Neural cell (in vitro differentiated cells): Measurements from ENCODE around the gene GPHN. TPM values are rescaled to one million over a fixed set of nuclear protein-coding genes. Genes with fewer than 3 reads are reported as not detected.

Source experiments
- H2AFZ ChIP-seq: fragments of 200-600, 300-800 bp; sonication (generic), shearing (Covaris generic); 2 replicates; pipeline ENCODE4 v1.6.0; 2014; ENCODE audit warnings: low read depth, mild to moderate bottlenecking, antibody characterized with exemption, low read length, moderate library complexity
- H3F3A ChIP-seq: fragments of 200-600 bp; shearing (Covaris generic); 2 replicates; pipeline ENCODE4 v1.6.1; 2016; ENCODE audit warnings: mild to moderate bottlenecking, moderate library complexity, mixed read lengths, antibody characterized with exemption, low read length; ENCODE audit not compliant: insufficient read depth, poor library complexity, severe bottlenecking
- H3K27ac ChIP-seq: fragments of 200-600, 300-800 bp; sonication (generic), shearing (Covaris generic); 2 replicates; pipeline ENCODE4 v1.5.1; 2014; ENCODE audit warnings: mild to moderate bottlenecking, low read length, moderate library complexity
- H3K27me3 ChIP-seq: fragments of 300-800, 200-600 bp; sonication (generic), shearing (Covaris generic); 2 replicates; pipeline ENCODE4 v1.6.0; 2014; ENCODE audit warnings: mild to moderate bottlenecking, low read depth, low read length, moderate library complexity; ENCODE audit not compliant: insufficient read depth
- H3K36me3 ChIP-seq: fragments of 300-800, 200-600 bp; sonication (generic), shearing (Covaris generic); 2 replicates; pipeline ENCODE4 v1.5.1; 2014; ENCODE audit warnings: mild to moderate bottlenecking, antibody characterized with exemption, low read length, moderate library complexity; ENCODE audit not compliant: insufficient read depth
- H3K4me2 ChIP-seq: fragments of 300-800, 200-600 bp; sonication (generic), shearing (Covaris generic); 2 replicates; pipeline ENCODE4 v1.6.0; 2014; ENCODE audit warnings: mild to moderate bottlenecking, low read length
- H3K4me3 ChIP-seq: fragments of 300-800, 200-600 bp; sonication (generic), shearing (Covaris generic); 2 replicates; pipeline ENCODE4 v1.5.1; 2014; ENCODE audit warnings: mild to moderate bottlenecking, low read length, moderate library complexity
- H3K79me2 ChIP-seq: fragments of 200-600 bp; shearing (Covaris generic); replicated peaks from 2 replicates; pipeline ENCODE4 v1.6.0; 2014; ENCODE audit warnings: mild to moderate bottlenecking, low read length, moderate library complexity; ENCODE audit not compliant: insufficient read depth
- H3K9ac ChIP-seq: fragments of 300-800, 200-600 bp; sonication (generic), shearing (Covaris generic); 2 replicates; pipeline ENCODE4 v1.6.1; 2016; ENCODE audit warnings: mild to moderate bottlenecking, low read length, mixed read lengths
- H3K9me2 ChIP-seq: fragments of 200-600 bp; shearing (Covaris generic); 2 replicates; pipeline ENCODE4 v1.6.1; 2016; ENCODE audit warnings: mild to moderate bottlenecking, low read length, mixed read lengths; ENCODE audit not compliant: insufficient read depth
- H3K9me3 ChIP-seq: fragments of 200-600, 300-800 bp; sonication (generic), shearing (Covaris generic); 2 replicates; pipeline ENCODE4 v1.6.1; 2016; ENCODE audit warnings: mild to moderate bottlenecking, mixed run types, low read length, moderate library complexity, mixed read lengths
- H4K20me1 ChIP-seq: fragments of 200-600 bp; shearing (Covaris generic); 2 replicates; pipeline ENCODE4 v1.6.1; 2016; ENCODE audit warnings: mild to moderate bottlenecking, mixed run types; ENCODE audit not compliant: insufficient read depth
- CTCF ChIP-seq: fragments of 450-650 bp; IDR thresholded peaks from 2 replicates; pipeline ENCODE4 v1.5.1; 2014; ENCODE audit warnings: antibody characterized with exemption, mild to moderate bottlenecking, moderate library complexity; ENCODE audit not compliant: poor library complexity, severe bottlenecking
- EP300 ChIP-seq: fragments of 450-650 bp; conservative IDR thresholded peaks from 2 replicates; pipeline ENCODE4 v1.6.1; 2014; ENCODE audit warnings: antibody characterized with exemption, mild to moderate bottlenecking, moderate library complexity; ENCODE audit not compliant: poor library complexity, severe bottlenecking
- EZH2 ChIP-seq: fragments of 200-600, 300-800 bp; shearing (Covaris generic), sonication (generic); IDR thresholded peaks from 2 replicates; pipeline ENCODE4 v1.6.1; 2014; ENCODE audit warnings: antibody characterized with exemption, low read length, borderline replicate concordance, mild to moderate bottlenecking; ENCODE audit not compliant: insufficient read depth, poor library complexity, severe bottlenecking
- MXI1 ChIP-seq: fragments of 450-650 bp; conservative IDR thresholded peaks from 2 replicates; pipeline ENCODE4 v1.6.1; 2014; ENCODE audit warnings: antibody characterized with exemption, mild to moderate bottlenecking; ENCODE audit not compliant: poor library complexity, severe bottlenecking
- POLR2AphosphoS5 ChIP-seq: IDR thresholded peaks from 2 replicates; pipeline ENCODE4 v1.6.1; 2012
- RAD21 ChIP-seq: fragments of 450-650 bp; conservative IDR thresholded peaks from 2 replicates; pipeline ENCODE4 v1.6.1; 2014; ENCODE audit warnings: antibody characterized with exemption, mild to moderate bottlenecking, moderate library complexity
- SMC3 ChIP-seq: fragments of 450-650 bp; conservative IDR thresholded peaks from 2 replicates; pipeline ENCODE4 v1.6.1; 2014; ENCODE audit warnings: antibody characterized with exemption, mild to moderate bottlenecking, moderate library complexity; ENCODE audit not compliant: poor library complexity
- TAF1 ChIP-seq: IDR thresholded peaks from 2 replicates; pipeline ENCODE4 v1.6.1; 2012; ENCODE audit warnings: low read depth
- polyA plus RNA-seq: library from polyadenylated mRNA; depleted of rRNA; stranded (reverse); fragments of >200 nt; gene quantifications from 2 replicates; pipeline ENCODE4 v1.2.3, GENCODE V29; 2014
- TF ChIP-seq, protein P1 (sequence below): IDR thresholded peaks from 2 replicates; pipeline ENCODE4 v1.6.1; 2012; ENCODE audit warnings: borderline replicate concordance

The GPHN gene
- polyA plus RNA-seq, 1 donor from 2014 or later, result 135 TPM

DNA sequence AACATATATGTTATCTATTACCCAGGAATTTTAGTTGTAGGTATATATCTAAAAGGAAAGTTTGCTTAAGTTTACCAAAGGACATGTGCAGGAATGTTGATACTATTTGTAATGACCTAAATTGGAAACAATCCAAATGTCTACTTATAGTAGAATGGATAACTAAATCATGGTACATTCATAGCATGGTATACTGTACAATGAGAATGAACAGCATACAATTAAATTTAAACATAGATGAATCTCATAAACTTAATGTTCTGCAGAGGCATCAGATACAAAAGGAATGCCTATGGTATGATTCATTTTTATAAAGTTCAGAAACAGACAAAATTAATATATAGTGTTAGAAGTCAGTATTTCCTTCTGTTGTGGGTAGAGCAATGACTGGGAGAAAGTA is 135.4 kb downstream of the GPHN start:
- no peaks in the 10 kb centered on the region for H4K20me1 ChIP-seq

DNA sequence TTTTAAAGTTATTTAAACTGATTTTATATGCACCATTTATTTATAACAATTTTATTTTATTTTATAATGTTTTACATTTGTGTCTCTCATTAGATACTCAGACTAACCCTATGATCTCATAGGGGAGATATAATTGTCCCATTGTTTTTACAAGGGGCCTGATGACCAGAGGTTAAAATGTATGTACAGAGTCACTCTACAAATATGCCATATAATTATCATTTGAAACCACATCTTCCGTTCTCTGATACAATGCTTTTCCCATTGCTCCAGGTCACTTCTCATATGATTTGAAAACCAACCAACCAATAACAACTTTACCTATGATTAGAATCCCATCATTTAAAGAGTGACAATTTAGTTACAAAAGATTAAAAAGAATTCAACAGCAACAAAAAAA is 137.8 kb downstream of the GPHN start:
- no peak overlapping the region for H3K4me2 ChIP-seq
- H3K27ac ChIP-seq, result no peak overlapping the region
- no peaks in the 10 kb centered on the region for H4K20me1 ChIP-seq
- H3K4me3 ChIP-seq, result no peak overlapping the region
- TF ChIP-seq, protein P1, sequence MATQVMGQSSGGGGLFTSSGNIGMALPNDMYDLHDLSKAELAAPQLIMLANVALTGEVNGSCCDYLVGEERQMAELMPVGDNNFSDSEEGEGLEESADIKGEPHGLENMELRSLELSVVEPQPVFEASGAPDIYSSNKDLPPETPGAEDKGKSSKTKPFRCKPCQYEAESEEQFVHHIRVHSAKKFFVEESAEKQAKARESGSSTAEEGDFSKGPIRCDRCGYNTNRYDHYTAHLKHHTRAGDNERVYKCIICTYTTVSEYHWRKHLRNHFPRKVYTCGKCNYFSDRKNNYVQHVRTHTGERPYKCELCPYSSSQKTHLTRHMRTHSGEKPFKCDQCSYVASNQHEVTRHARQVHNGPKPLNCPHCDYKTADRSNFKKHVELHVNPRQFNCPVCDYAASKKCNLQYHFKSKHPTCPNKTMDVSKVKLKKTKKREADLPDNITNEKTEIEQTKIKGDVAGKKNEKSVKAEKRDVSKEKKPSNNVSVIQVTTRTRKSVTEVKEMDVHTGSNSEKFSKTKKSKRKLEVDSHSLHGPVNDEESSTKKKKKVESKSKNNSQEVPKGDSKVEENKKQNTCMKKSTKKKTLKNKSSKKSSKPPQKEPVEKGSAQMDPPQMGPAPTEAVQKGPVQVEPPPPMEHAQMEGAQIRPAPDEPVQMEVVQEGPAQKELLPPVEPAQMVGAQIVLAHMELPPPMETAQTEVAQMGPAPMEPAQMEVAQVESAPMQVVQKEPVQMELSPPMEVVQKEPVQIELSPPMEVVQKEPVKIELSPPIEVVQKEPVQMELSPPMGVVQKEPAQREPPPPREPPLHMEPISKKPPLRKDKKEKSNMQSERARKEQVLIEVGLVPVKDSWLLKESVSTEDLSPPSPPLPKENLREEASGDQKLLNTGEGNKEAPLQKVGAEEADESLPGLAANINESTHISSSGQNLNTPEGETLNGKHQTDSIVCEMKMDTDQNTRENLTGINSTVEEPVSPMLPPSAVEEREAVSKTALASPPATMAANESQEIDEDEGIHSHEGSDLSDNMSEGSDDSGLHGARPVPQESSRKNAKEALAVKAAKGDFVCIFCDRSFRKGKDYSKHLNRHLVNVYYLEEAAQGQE, result no peak
- TF ChIP-seq SMC3 (no peak), EP300 (no peak), POLR2AphosphoS5 (no peak), RAD21 (no peak), MXI1 (no peak), TAF1 (no peak), CTCF (no peak), EZH2 (no peak)
- no peaks in the 10 kb centered on the region for H3K9me2 ChIP-seq
- no peaks in the 10 kb centered on the region for H3F3A ChIP-seq
- no peaks in the 10 kb centered on the region for H3K9me3 ChIP-seq
- no peak overlapping the region for H3K9ac ChIP-seq
- H3K79me2 ChIP-seq, result no peaks in the 10 kb centered on the region
- H2AFZ ChIP-seq, result no peak overlapping the region
- H3K27me3 ChIP-seq, result no peaks in the 10 kb centered on the region
- H3K36me3 ChIP-seq, result no peaks in the 10 kb centered on the region

More for the DNA sequence above, 135.4 kb downstream of the GPHN start:
- Histone ChIP-seq H2AFZ (no peak overlapping the region), H3K4me2 (no peak overlapping the region), H3K27me3 (no peaks in the 10 kb centered on the region), H3K4me3 (no peak overlapping the region), H3K9me2 (no peaks in the 10 kb centered on the region), H3F3A (no peaks in the 10 kb centered on the region), H3K79me2 (no peaks in the 10 kb centered on the region), H3K36me3 (no peaks in the 10 kb centered on the region), H3K27ac (no peak overlapping the region), H3K9me3 (no peaks in the 10 kb centered on the region), H3K9ac (no peak overlapping the region)
- TF ChIP-seq MXI1, result no peak
- TF ChIP-seq CTCF, result no peak
- no peak for TF ChIP-seq EZH2
- no peak for TF ChIP-seq RAD21
- no peak for TF ChIP-seq EP300
- TF ChIP-seq, protein P1, result no peak
- TF ChIP-seq SMC3, result no peak
- no peak for TF ChIP-seq POLR2AphosphoS5
- TF ChIP-seq TAF1, result no peak
